HG02970 (cell line): Measurements from ENCODE around the gene REC8.

ENCODE experiments used
- ATAC-seq: cut with Tn5 transposase; IDR thresholded peaks from one replicate; pipeline ENCODE4 v1.9.1; 2021; ENCODE audit warnings: mild to moderate bottlenecking, moderate library complexity, moderate number of reproducible peaks; ENCODE audit not compliant: unreplicated experiment, low FRiP score

Gene REC8

GRCh38 chr14:24181371-24182077 lies 9.6 kb downstream of the REC8 start:
- ATAC-seq: no peak

- ATAC-seq: no peak
Observed at GRCh38 chr14:24182110-24182882, 10.4 kb downstream of the REC8 start.

GRCh38 chr14:24183014-24183481 lies 11.2 kb downstream of the REC8 start:
- ATAC-seq: no peak

- ATAC-seq: no peak
Observed at GRCh38 chr14:24184104-24184970, 12.5 kb downstream of the REC8 start.

GRCh38 chr14:24185026-24185425 lies 13.1 kb downstream of the REC8 start:
- no peak for ATAC-seq

- no peak for ATAC-seq
Observed at GRCh38 chr14:24185741-24186140, 13.9 kb downstream of the REC8 start.

- no peak for ATAC-seq
Observed at GRCh38 chr14:24186831-24187538, 15.1 kb downstream of the REC8 start.

GRCh38 chr14:24187539-24187915 lies 15.6 kb downstream of the REC8 start:
- ATAC-seq: no peak

- ATAC-seq: peak; percentile 89
Observed at GRCh38 chr14:24188251-24189058, 16.6 kb downstream of the REC8 start, which contains the start of gene IPO4. TSS of gene IPO4 (minus strand) at chr14:24188816. CDS start at chr14:24188787, 29 bp downstream.

- ATAC-seq: no peak
Observed at GRCh38 chr14:24189059-24189375, 17.1 kb downstream of the REC8 start.

- no peak for ATAC-seq
Observed at GRCh38 chr14:24189460-24189859, 17.6 kb downstream of the REC8 start.

- no peak for ATAC-seq
Observed at GRCh38 chr14:24190416-24190815, 18.5 kb downstream of the REC8 start.

GRCh38 chr14:24192933-24193332 lies 21.1 kb downstream of the REC8 start:
- no peak for ATAC-seq

GRCh38 chr14:24194186-24194872 lies 22.4 kb downstream of the REC8 start:
- ATAC-seq: no peak

- ATAC-seq: no peak
Observed at GRCh38 chr14:24194873-24195185, 22.9 kb downstream of the REC8 start.

GRCh38 chr14:24195186-24196070 lies 23.5 kb downstream of the REC8 start, which contains the start of gene TM9SF1:
TSS of gene TM9SF1 (minus strand) at chr14:24195441. CDS start at chr14:24195019, 422 bp downstream.
- peak; percentile 66 for ATAC-seq

- peak; percentile 26 for ATAC-seq
Observed at GRCh38 chr14:24196071-24197055, 24.5 kb downstream of the REC8 start.
